ENCODE measurements around the gene CAPRIN1. TPM values are rescaled to one million over a fixed set of nuclear protein-coding genes. Genes with fewer than 3 reads are reported as not detected.
A peak's percentile ranks its signal among the peaks of the same experiment; 100 is the strongest.

CAPRIN1 gene
- 100 to 1,000 TPM; 190 to 201 TPM for total RNA-seq

- peak within 1 kb of the TSS; percentile 97 for H3K27ac Mint-ChIP-seq
- peaks cover 15% of the 10 kb centered on the region for H3K36me3 Mint-ChIP-seq
- ATAC-seq (ENCODE audit: low read depth) (peak; percentile 81), DNase-seq (peak; percentile 91)
- POLR2A ChIA-PET = interaction anchor here (0.8 to 3.8 kb wide), 11 partner anchors 9 to 397 kb away, joined by 3 to 47 read pairs (median 3); partner anchors contain the start of gene NAT10
- H3K4me1 Mint-ChIP-seq = peaks cover 13% of the 10 kb centered on the region
- peak within 1 kb of the TSS; percentile 95 for H3K4me3 Mint-ChIP-seq
- H3K27me3 Mint-ChIP-seq = peaks cover 3% of the 10 kb centered on the region
- H3K9me3 Mint-ChIP-seq = no peaks in the 10 kb centered on the region
These were observed at the start of gene CAPRIN1 for GRCh38 chr11:34051349-34052035. Gene CAPRIN1 (plus strand): TSS chr11:34051731. CDS start chr11:34052421, 690 bp downstream.

- POLR2A ChIA-PET = no interaction called here
- Mint-ChIP-seq H3K36me3 (no peaks in the 10 kb centered on the region), H3K4me1 (peaks cover 4% of the 10 kb centered on the region), H3K9me3 (no peaks in the 10 kb centered on the region), H3K27me3 (peaks cover 42% of the 10 kb centered on the region), H3K27ac (no peak overlapping the region), H3K4me3 (no peak overlapping the region)
- no peak for DNase-seq
- no peak for ATAC-seq (ENCODE audit: low read depth)
These were observed 49.1 kb upstream of the CAPRIN1 start for GRCh38 chr11:34002420-34002819.

GRCh38 chr11:34004236-34004635, 47.3 kb upstream of the CAPRIN1 start:
- DNase-seq (no peak), ATAC-seq (ENCODE audit: low read depth) (no peak)
- POLR2A ChIA-PET = no interaction called here
- Mint-ChIP-seq H3K27ac (no peak overlapping the region), H3K27me3 (peaks cover 32% of the 10 kb centered on the region), H3K4me1 (no peaks in the 10 kb centered on the region), H3K36me3 (no peaks in the 10 kb centered on the region), H3K4me3 (no peak overlapping the region), H3K9me3 (no peaks in the 10 kb centered on the region)

GRCh38 chr11:34006876-34007275, 44.7 kb upstream of the CAPRIN1 start:
- Mint-ChIP-seq H3K4me1 (no peaks in the 10 kb centered on the region), H3K27me3 (peaks cover 27% of the 10 kb centered on the region), H3K9me3 (no peaks in the 10 kb centered on the region), H3K4me3 (no peak overlapping the region), H3K27ac (no peak overlapping the region), H3K36me3 (no peaks in the 10 kb centered on the region)
- POLR2A ChIA-PET = no interaction called here
- DNase-seq (no peak), ATAC-seq (ENCODE audit: low read depth) (no peak)

- DNase-seq (no peak), ATAC-seq (ENCODE audit: low read depth) (no peak)
- Mint-ChIP-seq H3K4me1 (no peaks in the 10 kb centered on the region), H3K27me3 (peaks cover 4% of the 10 kb centered on the region), H3K27ac (no peak overlapping the region), H3K36me3 (no peaks in the 10 kb centered on the region), H3K9me3 (no peaks in the 10 kb centered on the region), H3K4me3 (no peak overlapping the region)
- POLR2A ChIA-PET = no interaction called here
These were observed 38.8 kb upstream of the CAPRIN1 start for GRCh38 chr11:34012734-34013133.

GRCh38 chr11:34013898-34014571, 37.5 kb upstream of the CAPRIN1 start:
- no peak overlapping the region for H3K27ac Mint-ChIP-seq
- POLR2A ChIA-PET = no interaction called here
- H3K36me3 Mint-ChIP-seq = no peaks in the 10 kb centered on the region
- H3K4me3 Mint-ChIP-seq = no peak overlapping the region
- peaks cover 4% of the 10 kb centered on the region for H3K27me3 Mint-ChIP-seq
- ATAC-seq (ENCODE audit: low read depth) (no peak), DNase-seq (no peak)
- H3K4me1 Mint-ChIP-seq = no peaks in the 10 kb centered on the region
- H3K9me3 Mint-ChIP-seq = no peaks in the 10 kb centered on the region

- DNase-seq (no peak), ATAC-seq (ENCODE audit: low read depth) (no peak)
- Mint-ChIP-seq H3K4me3 (no peak overlapping the region), H3K4me1 (no peaks in the 10 kb centered on the region), H3K27me3 (peaks cover 5% of the 10 kb centered on the region), H3K27ac (no peak overlapping the region), H3K9me3 (peaks cover 6% of the 10 kb centered on the region), H3K36me3 (no peaks in the 10 kb centered on the region)
- POLR2A ChIA-PET = no interaction called here
These were observed 29.4 kb upstream of the CAPRIN1 start for GRCh38 chr11:34021977-34022735.

- Mint-ChIP-seq H3K4me1 (no peaks in the 10 kb centered on the region), H3K36me3 (no peaks in the 10 kb centered on the region), H3K4me3 (no peak overlapping the region), H3K27ac (no peak overlapping the region), H3K9me3 (peaks cover 6% of the 10 kb centered on the region), H3K27me3 (peaks cover 10% of the 10 kb centered on the region)
- POLR2A ChIA-PET = no interaction called here
- ATAC-seq (ENCODE audit: low read depth) (no peak), DNase-seq (no peak)
These were observed 25.1 kb upstream of the CAPRIN1 start for GRCh38 chr11:34026432-34026831.

GRCh38 chr11:34027516-34028408, 23.8 kb upstream of the CAPRIN1 start:
- Mint-ChIP-seq H3K36me3 (no peaks in the 10 kb centered on the region), H3K4me3 (no peak overlapping the region), H3K9me3 (no peaks in the 10 kb centered on the region), H3K4me1 (no peaks in the 10 kb centered on the region), H3K27ac (no peak overlapping the region), H3K27me3 (peaks cover 11% of the 10 kb centered on the region)
- POLR2A ChIA-PET = interaction anchor here (0.6 kb wide), 1 partner anchor 20 kb away, joined by 6 read pairs; no protein-coding TSS in a partner anchor
- no peak for DNase-seq
- no peak for ATAC-seq (ENCODE audit: low read depth)

GRCh38 chr11:34028425-34028824, 23.1 kb upstream of the CAPRIN1 start:
- H3K9me3 Mint-ChIP-seq = no peaks in the 10 kb centered on the region
- POLR2A ChIA-PET = interaction anchor here (0.6 kb wide), 1 partner anchor 19 kb away, joined by 6 read pairs; no protein-coding TSS in a partner anchor
- ATAC-seq (ENCODE audit: low read depth) = no peak
- no peaks in the 10 kb centered on the region for H3K4me1 Mint-ChIP-seq
- H3K27me3 Mint-ChIP-seq = peaks cover 11% of the 10 kb centered on the region
- no peaks in the 10 kb centered on the region for H3K36me3 Mint-ChIP-seq
- DNase-seq = no peak
- no peak overlapping the region for H3K27ac Mint-ChIP-seq
- no peak overlapping the region for H3K4me3 Mint-ChIP-seq

- Mint-ChIP-seq H3K9me3 (no peaks in the 10 kb centered on the region), H3K27ac (no peak overlapping the region), H3K4me1 (peaks cover 2% of the 10 kb centered on the region), H3K4me3 (no peak overlapping the region), H3K36me3 (no peaks in the 10 kb centered on the region), H3K27me3 (peaks cover 11% of the 10 kb centered on the region)
- no peak for DNase-seq
- no peak for ATAC-seq (ENCODE audit: low read depth)
- POLR2A ChIA-PET = no interaction called here
These were observed 22.4 kb upstream of the CAPRIN1 start for GRCh38 chr11:34029176-34029575.

- Mint-ChIP-seq H3K27ac (no peak overlapping the region), H3K4me1 (peaks cover 2% of the 10 kb centered on the region), H3K36me3 (no peaks in the 10 kb centered on the region), H3K27me3 (peaks cover 11% of the 10 kb centered on the region), H3K9me3 (no peaks in the 10 kb centered on the region), H3K4me3 (no peak overlapping the region)
- POLR2A ChIA-PET = interaction anchor here (0.6 kb wide), 1 partner anchor 22 kb away, joined by 4 read pairs; no protein-coding TSS in a partner anchor
- DNase-seq = no peak
- ATAC-seq (ENCODE audit: low read depth) = no peak
These were observed 21.1 kb upstream of the CAPRIN1 start for GRCh38 chr11:34030382-34030781.

- POLR2A ChIA-PET = no interaction called here
- no peaks in the 10 kb centered on the region for H3K36me3 Mint-ChIP-seq
- H3K9me3 Mint-ChIP-seq = no peaks in the 10 kb centered on the region
- no peak overlapping the region for H3K4me3 Mint-ChIP-seq
- peaks cover 11% of the 10 kb centered on the region for H3K27me3 Mint-ChIP-seq
- no peak for DNase-seq
- H3K4me1 Mint-ChIP-seq = peaks cover 2% of the 10 kb centered on the region
- no peak overlapping the region for H3K27ac Mint-ChIP-seq
- ATAC-seq (ENCODE audit: low read depth) = no peak
These were observed 18.1 kb upstream of the CAPRIN1 start for GRCh38 chr11:34033399-34033798.
